HG02642 (cell line): Measurements from ENCODE around the gene GAGE10.
"Not testable (repeated sequence)": the region's sequence is repeated elsewhere in the genome, so short reads cannot be mapped to it uniquely, and the experiment has no call there.

Experiments
- ATAC-seq: cut with Tn5 transposase; IDR thresholded peaks from one replicate; pipeline ENCODE4 v1.9.1; 2021; ENCODE audit warnings: mild to moderate bottlenecking; ENCODE audit not compliant: unreplicated experiment, poor library complexity

GAGE10 gene

DNA sequence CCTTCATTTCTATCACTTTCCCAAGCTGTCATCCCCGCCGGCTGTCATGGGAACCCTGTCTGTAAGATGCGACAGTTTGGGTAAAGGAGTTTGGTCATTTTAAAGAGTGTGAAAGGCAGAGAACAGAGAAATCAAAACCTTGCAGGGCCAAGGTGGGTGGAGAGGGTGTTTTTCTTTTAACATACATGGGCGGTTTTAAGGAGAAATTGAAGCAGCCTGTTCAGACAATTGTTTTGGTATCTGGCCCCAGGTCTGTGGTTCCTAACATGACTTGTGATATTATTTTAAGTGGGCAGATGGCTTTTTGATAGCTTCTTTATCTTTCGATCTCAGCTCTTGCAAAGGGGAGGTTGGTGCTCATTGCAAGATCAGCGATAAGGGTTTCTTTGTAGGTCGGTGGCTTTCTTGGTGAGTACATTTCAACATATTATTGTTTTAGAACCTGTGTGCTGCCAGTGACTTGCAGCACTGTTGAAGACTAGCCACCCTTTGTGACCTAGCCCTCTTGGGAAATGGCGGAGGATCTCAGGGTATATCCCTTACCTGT is 30.2 kb upstream of the GAGE10 start:
- ATAC-seq = no peak

DNA sequence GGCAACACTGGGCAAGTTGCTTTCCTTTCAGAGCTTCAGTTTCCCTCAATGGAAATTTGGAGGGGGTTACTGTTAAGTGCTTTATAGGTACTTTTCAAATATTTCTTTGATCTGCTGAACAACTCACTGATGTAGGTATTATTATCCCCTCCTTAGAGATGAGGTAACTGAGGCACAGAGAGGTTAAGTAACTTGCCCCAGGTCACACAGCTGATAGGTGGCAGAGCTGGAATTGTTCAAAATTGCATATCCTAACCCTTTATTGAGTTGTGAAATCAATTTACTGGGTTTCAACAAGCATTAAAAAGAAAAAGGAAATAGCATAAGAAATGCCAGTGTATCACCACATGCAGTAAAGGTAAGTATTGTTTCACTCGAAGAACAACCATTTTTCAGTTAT is 27.2 kb upstream of the GAGE10 start:
- ATAC-seq = no peak

DNA sequence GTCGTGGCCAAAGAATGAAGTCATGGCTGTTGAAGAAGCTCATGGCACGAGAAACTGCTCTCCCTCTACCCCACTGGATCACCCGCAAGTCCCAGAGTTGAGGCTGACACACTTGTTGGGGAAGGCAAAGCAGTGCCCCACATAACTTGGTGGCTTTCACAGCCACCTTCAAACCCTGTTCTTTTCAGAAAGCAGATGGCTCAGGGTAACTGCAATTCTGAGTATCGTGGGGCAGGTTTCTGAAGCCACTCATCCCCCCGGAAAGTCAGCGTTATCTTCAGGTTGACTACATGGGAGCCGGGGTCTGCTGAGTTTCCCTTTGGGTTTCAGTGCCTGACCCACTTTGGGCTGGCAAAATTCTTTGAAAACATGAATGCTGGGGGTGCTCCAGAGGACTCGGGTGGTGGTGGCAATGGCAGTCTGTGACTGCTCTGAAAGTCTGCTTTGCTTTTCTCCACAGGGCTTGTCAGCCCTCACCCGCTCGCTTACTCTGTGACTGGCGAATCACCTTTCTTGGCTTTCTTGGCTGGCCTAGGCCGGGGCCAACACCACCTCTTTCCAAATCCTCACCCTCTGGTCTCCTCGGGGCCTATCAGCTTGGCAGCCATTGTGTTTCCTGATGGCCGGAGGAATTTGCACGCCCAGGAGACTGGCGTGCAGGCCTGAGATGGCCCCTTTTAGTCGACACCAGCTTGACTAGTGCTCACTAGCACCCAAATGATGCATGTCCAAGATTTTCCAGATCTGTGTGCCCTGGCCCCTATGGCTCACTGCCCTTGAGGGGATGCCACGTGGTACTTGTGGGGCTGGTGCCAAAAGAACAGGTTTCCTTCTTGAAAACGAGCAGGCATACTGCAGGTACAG is 26.5 kb upstream of the GAGE10 start:
- no peak for ATAC-seq

DNA sequence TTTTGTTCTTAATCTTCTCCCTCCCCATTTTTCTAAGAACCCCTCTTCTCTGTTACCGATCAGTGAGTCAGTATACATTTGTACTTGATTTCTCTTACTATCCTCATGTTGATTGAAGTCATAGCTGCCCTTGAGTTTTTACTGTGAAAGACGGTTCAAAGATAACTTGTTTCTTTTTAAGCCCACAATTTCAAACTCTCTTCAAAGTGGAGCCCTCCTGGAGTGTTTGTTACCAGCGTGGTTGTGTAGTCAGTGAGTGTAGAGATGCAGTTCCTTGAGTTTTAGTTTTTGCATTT is 26.0 kb upstream of the GAGE10 start:
- no peak for ATAC-seq

DNA sequence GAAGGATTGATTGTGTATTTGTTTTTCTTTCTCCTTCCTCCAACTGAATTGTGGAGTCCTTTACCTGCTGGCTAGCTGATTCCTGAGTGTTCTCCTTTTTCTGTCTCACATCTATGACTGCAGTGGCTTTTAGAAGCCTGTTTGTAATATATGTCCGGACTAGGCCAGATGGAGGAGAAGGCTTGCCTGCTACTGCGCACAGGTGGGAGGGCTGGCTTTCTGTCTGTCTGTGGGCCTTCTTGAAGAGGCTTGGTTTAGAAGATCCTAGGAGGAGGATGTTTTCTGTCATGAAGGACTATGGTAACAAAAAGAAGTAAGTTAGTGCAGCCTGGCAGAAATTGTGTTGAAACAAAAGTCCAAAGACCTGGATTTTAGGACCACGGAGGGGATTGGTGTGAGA is 25.4 kb upstream of the GAGE10 start:
- ATAC-seq = no peak

DNA sequence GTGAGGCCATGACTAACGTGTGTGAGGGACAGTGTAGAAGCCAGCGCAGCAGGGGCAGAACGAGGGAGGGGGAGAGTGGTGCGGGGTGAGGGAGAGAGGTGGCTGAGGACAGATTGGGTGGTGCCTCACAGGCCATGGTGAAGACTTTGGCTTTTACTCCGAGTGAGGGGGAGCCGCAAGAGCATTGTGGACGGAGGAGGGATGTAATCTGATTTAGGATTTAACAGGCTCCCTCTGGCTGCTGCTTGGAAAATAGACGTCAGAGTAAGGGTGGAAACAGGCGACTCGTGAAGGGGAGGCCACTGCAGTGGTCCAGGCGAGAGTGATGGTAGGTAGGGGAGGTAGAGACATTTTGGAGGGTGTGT is 20.8 kb upstream of the GAGE10 start:
- no peak for ATAC-seq

DNA sequence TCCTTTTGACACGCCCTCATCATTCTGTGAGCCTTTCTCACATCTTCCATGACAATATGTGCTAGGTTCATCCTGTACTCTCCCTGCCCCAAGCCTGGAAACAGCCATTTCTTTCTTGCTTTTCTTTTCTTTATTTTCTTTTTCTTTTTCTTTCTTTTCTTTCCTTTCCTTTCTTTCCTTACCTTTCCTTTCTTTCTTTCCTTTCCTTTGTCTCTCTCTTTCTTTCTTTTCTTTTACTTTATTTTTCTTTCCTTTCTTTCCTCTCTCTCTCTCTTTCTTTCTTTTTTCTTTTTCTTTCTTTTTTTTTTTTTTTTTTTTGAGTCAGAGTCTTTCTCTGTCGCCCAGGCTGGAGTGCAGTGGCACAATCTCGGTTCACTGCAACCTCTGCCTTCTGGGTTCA is 19.2 kb upstream of the GAGE10 start:
- no peak for ATAC-seq

DNA sequence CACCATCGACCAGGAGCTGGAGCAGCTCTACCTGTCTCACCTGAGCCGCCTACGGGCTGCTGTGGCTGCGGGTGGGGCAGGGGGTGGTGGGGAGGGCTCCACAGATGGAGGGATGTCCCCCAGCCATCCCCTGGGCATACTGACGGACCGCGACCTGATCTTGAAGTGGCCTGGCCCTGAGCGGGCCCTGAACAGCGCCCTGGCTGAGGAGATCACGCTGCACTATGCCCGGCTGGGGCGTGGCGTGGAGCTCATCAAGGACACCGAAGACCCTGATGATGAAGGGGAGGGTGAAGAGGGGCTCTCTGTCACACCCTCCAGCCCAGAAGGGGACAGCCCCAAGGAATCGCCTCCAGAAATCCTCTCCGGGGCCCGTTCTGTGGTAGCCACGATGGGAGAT is 17.3 kb upstream of the GAGE10 start:
- no peak for ATAC-seq

DNA sequence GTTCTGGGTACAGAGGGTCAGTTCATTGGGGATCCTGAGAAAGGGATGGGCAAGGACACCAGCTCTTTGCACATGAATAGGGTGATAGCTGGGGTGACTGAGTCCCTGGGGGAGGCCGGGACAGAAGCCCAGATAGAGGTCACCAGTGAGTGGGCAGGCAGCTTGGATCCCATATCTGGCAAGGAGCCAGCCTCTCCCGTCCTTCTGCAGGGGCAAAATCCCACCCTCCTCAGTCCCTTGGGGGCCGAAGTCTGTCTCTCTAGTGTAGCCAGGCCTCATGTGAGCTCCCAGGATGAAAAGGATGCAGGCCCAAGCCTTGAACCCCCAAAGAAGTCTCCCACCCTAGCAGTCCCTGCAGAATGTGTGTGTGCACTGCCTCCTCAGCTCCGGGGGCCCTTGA is 16.9 kb upstream of the GAGE10 start:
- ATAC-seq = no peak

DNA sequence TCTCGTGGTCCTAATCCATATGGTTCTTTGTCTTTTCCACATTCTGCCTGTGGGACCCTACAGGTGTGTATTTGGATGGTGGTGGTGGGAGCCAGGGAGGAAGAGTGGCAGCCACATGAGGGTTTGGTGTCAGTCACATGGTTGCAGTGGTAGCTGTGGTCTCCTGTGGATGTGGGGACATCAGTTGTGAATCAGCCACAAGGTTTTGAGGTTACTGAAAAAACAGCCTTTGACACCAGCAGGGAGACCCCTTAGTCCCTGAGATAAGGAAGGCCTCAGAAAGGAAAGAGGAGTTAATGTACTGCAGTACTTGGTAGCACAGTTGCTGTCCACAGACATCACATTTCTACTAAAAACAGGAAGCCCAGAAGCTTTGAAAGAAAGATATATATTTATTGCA is 15.8 kb upstream of the GAGE10 start:
- no peak for ATAC-seq

DNA sequence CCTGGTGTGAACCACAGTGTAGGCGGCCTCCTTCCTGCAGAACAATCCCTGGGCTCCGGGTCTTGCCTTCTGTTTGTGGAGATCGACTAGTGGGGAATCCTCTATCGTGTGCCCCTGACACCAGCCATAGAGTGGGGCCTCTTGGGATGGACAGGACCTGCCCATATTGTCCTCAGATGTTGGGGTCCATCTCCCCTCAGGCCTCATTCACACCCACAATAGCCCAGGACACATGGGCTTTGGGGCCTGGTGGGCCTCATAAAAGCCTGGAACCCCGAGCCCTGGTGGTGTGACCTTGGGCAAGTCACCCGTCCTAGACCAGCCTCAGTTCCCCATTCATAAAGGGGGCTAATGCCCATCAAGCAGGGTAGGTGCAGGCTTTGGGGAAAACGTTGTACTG is 13.2 kb upstream of the GAGE10 start:
- no peak for ATAC-seq

DNA sequence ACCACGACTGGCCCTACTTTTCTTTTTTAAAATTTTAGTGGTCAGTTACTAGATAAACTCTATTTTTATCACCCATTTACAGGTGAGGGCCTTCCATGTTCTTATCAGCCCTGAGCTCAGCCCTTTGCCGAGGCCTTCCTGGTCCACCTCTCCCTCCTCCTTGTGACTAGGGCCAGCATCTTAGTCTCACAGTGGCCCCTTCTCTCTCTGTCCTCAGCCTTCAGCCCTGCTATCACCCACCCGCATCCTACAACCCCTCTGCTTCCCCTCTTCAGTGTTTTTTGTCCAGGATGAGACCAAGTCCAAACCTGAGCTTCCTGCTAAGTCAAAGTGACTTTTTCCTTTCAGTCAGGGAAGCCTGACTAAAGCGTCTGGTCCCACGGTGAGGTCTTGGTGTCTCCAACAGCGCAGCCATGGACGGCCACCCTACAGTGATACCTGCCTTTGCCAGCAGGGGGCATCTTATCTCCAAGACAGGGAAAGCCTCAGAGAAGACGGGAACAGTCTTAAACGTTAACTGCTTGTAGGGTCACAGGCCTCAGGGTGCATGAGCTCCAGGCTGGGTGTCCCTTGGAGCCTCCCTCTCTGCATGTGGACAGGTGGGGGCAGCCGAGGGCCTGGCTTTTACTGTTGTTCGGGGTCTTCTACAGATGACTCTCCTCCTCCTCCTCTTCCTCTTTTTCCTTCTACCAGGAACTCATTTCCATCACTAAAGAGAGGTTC is 11.7 kb upstream of the GAGE10 start:
- no peak for ATAC-seq

DNA sequence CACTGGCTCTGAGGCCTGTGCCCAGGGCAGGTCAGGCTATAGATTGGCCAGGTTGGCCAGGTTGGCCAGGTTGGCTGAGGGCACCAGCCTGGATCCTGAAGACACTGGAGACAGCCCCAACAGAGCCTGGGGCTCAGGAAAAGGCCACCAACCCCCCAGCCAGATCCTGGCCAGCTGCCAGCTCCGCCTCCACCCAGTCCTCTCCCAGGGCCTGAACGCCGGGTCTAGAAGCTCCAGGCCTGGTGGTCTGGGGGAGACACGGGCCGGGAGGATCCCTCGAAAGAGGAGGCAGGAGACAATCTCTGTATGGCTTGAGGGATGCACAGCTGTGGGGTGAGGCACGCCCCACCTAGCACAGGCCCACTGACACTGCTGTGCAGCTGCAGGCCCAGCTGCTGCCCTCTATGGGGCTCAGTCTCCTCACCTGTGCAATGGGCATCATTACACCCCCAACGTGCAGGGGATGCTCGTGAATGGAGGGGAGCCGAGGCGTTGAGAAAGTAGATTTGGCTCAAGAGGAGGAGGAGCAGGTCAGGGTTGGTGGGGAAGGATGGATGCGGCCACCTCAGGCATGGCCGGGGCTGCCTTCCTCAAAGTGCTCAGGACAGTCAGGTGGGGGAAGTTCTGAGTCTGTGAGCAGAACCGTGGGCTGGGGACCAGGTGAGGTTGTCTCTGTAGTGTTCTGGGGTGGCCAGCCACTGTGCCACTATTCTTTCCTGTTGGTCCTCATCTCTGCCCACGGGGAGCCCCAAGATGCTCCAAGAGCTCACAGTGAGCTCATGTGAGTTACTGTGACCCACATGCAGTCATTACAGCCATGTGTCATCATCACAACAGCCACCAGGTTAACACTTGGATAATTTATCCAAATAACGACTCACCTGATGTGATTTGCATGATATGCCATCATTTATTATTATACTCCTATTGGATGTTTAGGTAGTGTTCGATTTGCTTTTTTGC is 10.8 kb upstream of the GAGE10 start:
- no peak for ATAC-seq

DNA sequence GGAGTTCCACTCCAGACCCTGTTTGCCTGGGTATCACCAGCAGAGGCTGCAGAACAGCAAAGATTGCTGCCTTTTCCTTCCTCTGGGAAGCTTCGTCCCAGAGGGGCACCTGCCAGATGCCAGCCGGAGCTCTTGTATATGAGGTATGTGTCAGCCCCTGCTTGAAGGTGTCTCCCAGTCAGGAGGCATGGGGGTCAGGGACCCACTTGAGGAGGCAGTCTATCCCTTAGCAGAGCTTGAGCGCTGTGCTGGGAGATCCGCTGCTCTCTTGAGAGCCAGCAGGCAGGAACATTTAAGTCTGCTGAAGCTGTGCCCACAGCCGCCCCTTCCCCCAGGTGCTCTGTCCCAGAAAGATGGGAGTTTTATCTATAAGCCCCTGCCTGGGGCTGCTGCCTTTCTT is 4.2 kb upstream of the GAGE10 start:
- ATAC-seq = not testable (repeated sequence)

DNA sequence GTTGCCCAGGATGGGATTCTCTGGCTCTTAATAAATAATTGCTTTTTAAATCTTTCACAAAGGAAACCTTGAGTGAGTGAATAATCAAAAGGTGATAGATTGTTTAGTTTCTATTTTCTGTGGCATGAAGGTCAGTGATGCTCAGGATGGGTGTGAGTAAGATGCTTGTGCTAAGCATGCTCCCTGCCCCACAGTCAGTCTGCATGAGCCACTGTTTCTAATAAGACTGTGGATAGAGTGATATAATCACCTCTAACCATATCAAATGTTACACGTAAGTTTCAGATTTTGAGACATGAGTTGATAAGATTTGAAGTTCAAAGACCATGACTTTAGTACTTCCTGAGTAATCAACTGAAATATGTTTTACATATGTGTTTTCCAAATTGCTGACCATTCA is 2.7 kb upstream of the GAGE10 start:
- no peak for ATAC-seq

DNA sequence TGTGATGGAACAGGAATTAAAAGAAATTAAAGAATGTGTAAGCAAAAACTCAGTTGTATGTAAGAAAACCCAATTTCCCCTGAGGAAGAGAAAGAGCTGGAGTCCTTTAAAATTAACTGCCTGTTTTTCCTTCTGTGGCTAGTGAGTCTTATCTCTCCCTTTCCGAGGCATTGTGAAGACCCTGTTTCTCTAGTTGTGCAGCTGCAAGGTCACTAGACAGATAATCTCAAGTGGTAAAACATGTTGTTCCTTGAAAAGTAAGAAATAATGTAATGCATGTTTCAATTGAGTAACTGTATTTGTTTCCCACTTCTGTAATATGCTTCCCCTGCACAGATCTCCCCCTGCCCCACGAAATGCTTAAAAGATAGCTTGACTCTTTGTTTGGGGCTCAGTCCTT is 4.3 kb downstream of the GAGE10 start:
- ATAC-seq = not testable (repeated sequence)

DNA sequence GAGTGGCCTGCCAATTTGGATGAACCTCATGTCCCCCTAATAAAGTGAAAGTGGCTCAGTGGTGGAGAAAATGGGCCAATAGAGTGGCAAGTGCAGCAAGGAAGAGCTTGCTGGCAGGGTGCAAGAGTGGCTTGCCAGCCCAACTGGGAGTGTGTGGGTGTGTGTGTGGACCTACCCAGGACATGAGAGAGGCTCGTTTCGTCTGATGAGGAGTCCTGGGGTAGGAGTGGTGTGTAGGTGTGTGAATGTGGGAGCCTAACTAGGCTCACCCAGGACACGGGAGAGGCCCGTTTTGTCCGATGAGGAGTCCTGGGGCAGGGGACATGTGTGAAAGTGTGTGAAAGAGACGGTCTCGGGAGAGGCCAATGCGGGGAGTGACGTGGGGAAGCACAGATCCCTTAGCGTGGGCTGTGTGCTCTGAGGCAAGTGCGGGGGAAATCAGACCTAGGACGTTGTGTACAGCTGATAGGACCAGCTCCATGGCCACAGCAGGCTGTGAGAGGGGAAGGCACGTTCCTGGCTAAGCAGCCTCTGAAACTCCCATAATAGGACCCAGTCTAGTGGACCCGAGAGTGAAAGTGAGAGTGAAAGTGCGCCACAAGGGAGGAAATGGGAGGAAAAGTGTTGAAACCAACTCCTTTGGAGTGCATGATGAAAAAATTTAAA is 5.3 kb downstream of the GAGE10 start:
- ATAC-seq = no peak

DNA sequence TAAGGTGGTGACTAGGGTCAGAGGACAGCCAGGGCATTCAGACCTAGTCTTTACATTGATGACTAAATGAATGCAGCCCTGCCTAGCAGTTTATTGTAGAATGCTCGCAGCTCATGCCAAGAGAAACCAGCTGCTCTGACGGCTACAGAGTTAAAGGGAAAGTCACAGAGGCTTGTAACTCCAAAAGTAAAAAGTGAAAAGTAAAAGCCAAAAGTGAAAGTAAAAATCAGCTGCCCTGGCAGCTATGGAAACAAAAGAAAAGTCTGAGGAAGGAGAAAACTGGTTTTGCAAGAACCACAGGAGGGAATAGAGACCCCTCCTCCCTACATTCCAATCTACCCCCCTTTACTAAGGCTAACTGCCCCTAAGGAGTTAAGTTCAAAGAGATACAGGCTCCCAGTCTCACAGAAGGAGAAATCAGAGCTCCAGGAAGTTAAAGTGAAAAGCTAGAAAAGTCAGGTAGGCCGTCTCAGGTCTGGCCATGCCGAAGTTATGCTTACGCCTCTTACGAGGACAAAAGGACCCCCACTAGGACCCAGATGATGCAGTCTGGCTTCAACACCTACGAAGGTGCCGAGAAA is 6.0 kb downstream of the GAGE10 start:
- no peak for ATAC-seq

DNA sequence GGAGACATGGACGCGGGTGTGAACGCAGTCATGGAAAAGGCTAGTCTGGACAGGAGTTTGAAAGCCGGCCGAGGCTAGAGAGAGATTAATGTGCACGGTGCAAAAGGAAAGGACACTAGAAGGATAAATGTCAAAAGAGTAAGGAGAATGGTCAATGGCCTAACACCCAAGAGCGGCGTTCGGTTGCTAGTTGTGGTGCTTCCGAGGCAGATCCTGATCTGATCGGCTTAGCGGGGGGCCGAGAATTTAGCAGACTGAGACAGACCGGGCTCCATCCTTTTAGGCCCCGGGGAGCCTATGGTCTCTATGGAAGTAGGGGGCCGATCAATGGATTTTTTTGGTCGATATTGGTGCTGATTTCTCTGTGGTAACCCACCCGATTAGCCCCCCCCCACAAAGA is 6.9 kb downstream of the GAGE10 start:
- no peak for ATAC-seq

DNA sequence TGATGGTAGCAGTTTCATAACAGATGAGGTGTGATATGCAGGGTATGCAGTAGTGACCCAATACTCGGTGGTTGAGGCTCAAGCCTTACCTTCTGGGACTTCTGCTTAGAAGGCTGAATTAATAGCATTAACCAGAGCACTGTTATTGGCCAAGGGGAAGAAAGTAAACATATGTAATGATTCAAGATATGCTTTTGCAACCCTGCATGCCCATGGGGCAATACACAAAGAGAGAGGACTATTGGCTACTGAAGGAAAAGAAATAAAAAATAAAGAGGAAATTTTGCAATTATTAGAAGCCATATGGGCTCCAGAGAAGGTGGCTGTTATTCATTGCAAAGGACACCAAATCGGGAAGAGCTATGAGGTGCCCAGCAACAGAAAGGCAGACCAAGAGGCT is 8.7 kb downstream of the GAGE10 start:
- ATAC-seq = no peak
